Effector memory CD4-positive, alpha-beta T cell (primary cell): ENCODE measurements around the gene RHBDF1.
"Not testable (repeated sequence)": the region's sequence is repeated elsewhere in the genome, so short reads cannot be mapped to it uniquely, and the experiment has no call there.

Experiments used
- DNase-seq, 3 donors: peaks; one replicate each; pipeline ENCODE4 v3.0.0-alpha.2; 2020
- H3K27ac ChIP-seq: 2 replicates; pipeline ENCODE4 v1.7.0; 2013; ENCODE audit warnings: mild to moderate bottlenecking, low read length, moderate library complexity; ENCODE audit not compliant: insufficient read depth, poor library complexity, severe bottlenecking
- H3K27me3 ChIP-seq: replicated peaks from 2 replicates; pipeline ENCODE4 v1.7.0; 2013; ENCODE audit warnings: mild to moderate bottlenecking, low read length; ENCODE audit not compliant: insufficient read depth, control insufficient read depth, poor library complexity, severe bottlenecking
- H3K36me3 ChIP-seq: 2 replicates; pipeline ENCODE4 v1.7.0; 2013; ENCODE audit warnings: mild to moderate bottlenecking, low read length, moderate library complexity; ENCODE audit not compliant: control insufficient read depth, insufficient read depth
- H3K4me1 ChIP-seq: 2 replicates; pipeline ENCODE4 v1.7.0; 2013; ENCODE audit warnings: low read length, mild to moderate bottlenecking; ENCODE audit not compliant: control insufficient read depth, insufficient read depth, poor library complexity, severe bottlenecking
- H3K4me3 ChIP-seq: 2 replicates; pipeline ENCODE4 v1.7.0; 2013; ENCODE audit warnings: low read length, low read depth, mild to moderate bottlenecking; ENCODE audit not compliant: insufficient read depth, poor library complexity, severe bottlenecking
- H3K9me3 ChIP-seq: 2 replicates; pipeline ENCODE4 v1.7.0; 2013; ENCODE audit warnings: mild to moderate bottlenecking, low read length, moderate library complexity; ENCODE audit not compliant: control insufficient read depth

The RHBDF1 gene

DNA sequence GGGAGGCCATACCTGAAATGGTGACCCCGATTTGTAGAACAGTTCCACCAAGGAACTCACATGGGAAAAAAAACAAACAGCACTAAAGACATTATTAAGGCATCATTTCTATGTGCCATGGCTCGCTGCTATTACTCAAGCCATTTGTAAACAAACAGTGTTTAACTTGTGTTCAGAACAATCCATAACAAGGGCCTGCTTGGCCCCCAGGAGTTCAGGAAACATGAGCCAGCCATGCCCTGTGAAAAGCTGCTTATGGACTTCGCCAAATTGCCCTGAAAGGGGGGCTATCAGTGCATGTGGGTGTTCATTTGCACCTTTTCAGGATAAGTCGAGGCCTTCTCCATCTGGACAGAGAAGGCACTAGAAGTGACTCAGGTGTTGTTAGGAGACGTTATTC, 27.0 kb downstream of the RHBDF1 start:
- H3K27me3 ChIP-seq: no peaks in the 10 kb centered on the region
- H3K27ac ChIP-seq: no peak overlapping the region
- no peak for DNase-seq
- H3K4me1 ChIP-seq: no peaks in the 10 kb centered on the region
- H3K4me3 ChIP-seq: no peak overlapping the region
- no peaks in the 10 kb centered on the region for H3K9me3 ChIP-seq
- peaks cover 17% of the 10 kb centered on the region for H3K36me3 ChIP-seq

DNA sequence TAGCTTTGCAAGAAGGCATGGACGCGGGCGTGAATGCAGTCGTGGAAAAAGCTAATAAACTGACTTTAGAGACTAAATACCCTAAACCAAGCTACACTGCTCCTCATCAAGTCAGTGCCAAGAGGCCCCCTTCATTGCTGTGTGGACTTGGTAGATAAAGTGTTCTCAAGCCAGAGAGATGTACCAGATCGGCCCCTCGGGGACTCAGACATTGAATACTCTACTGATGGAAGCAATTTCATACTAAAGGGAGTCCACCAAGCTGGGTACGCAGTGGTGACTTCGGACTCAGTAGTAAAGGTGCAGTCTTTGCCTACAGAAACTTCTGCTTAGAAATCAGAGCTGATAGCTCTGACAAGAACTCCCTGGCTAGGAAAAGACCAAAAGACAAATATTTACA, 27.8 kb downstream of the RHBDF1 start:
- no peaks in the 10 kb centered on the region for H3K27me3 ChIP-seq
- H3K4me1 ChIP-seq: no peaks in the 10 kb centered on the region
- no peak for DNase-seq
- H3K4me3 ChIP-seq: no peak overlapping the region
- no peak overlapping the region for H3K27ac ChIP-seq
- peaks cover 16% of the 10 kb centered on the region for H3K36me3 ChIP-seq
- no peaks in the 10 kb centered on the region for H3K9me3 ChIP-seq

DNA sequence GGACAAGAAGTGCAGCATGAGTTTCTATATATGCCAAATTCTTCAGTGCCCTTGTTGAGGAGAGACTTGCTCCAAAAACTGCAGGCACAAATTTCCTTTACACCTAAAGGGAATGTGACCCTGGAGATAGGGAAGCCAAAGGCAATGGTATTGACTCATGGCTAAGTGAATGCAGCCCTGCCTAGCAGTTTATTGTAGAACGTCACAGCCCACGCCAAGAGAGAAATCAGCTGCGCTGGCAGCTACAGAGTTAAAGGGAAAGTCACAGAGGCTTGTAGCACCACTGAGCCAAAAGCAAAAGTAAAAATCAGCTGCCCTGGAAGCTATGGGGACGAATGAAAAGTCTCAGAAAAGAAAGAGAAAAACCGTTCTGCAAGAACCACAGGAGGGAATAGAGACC, 29.1 kb downstream of the RHBDF1 start:
- no peaks in the 10 kb centered on the region for H3K9me3 ChIP-seq
- no peaks in the 10 kb centered on the region for H3K27me3 ChIP-seq
- no peak overlapping the region for H3K4me3 ChIP-seq
- DNase-seq: no peak
- H3K36me3 ChIP-seq: peaks cover 15% of the 10 kb centered on the region
- H3K4me1 ChIP-seq: peaks cover 12% of the 10 kb centered on the region
- no peak overlapping the region for H3K27ac ChIP-seq

DNA sequence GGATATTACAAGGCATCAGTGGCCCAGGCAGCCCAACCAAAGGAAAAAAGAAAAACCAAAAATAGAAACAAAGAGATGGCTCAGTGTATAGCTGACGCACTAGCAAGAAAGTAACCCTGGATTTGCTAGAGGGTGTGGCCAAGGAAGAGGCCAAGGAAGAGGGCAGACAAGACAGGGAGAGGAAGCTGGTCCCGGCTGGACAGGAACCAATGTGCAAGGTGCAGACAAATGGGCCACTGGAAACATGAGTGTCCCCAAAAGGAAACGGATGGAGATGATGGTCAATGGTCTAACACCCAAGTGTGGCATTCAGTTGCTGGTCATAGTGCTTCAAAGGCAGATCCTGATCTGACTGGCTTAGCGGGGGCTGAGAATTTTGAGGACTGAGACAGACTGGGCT, 29.7 kb downstream of the RHBDF1 start:
- no peaks in the 10 kb centered on the region for H3K27me3 ChIP-seq
- peaks cover 13% of the 10 kb centered on the region for H3K4me1 ChIP-seq
- H3K36me3 ChIP-seq: peaks cover 12% of the 10 kb centered on the region
- no peak overlapping the region for H3K4me3 ChIP-seq
- DNase-seq: no peak
- H3K9me3 ChIP-seq: no peaks in the 10 kb centered on the region
- H3K27ac ChIP-seq: no peak overlapping the region

DNA sequence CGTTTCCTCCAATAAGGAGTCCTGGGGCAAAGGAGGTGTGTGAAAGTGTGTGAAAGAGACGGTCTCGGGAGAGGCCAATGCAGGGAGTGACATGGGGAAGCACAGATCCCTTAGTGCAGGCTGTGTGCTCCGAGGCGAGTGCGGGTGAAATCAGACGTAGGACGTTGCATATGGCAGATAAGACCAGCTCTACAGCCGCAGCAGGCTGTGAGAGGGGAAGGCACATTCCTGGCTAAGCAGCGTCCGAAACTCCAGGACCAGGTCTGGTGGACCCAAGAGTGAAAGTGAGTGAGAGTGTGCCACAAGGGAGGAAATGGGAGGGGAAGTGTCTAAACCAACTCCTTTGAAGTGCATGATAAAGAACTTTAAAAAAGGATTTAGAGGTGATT, 30.4 kb downstream of the RHBDF1 start:
- Histone ChIP-seq H3K9me3 (no peaks in the 10 kb centered on the region), H3K36me3 (peaks cover 15% of the 10 kb centered on the region)

GRCh38 chr16:41439-42068, 30.9 kb downstream of the RHBDF1 start:
- Histone ChIP-seq H3K9me3 (no peaks in the 10 kb centered on the region), H3K27ac (no peak overlapping the region), H3K4me1 (peaks cover 13% of the 10 kb centered on the region), H3K4me3 (no peak overlapping the region), H3K36me3 (peaks cover 15% of the 10 kb centered on the region), H3K27me3 (no peaks in the 10 kb centered on the region)
- DNase-seq: no peak

More for the DNA sequence above, 30.4 kb downstream of the RHBDF1 start:
- no peak overlapping the region for H3K27ac ChIP-seq
- H3K4me1 ChIP-seq: peaks cover 13% of the 10 kb centered on the region
- no peak overlapping the region for H3K4me3 ChIP-seq
- no peak for DNase-seq
- H3K27me3 ChIP-seq: no peaks in the 10 kb centered on the region

DNA sequence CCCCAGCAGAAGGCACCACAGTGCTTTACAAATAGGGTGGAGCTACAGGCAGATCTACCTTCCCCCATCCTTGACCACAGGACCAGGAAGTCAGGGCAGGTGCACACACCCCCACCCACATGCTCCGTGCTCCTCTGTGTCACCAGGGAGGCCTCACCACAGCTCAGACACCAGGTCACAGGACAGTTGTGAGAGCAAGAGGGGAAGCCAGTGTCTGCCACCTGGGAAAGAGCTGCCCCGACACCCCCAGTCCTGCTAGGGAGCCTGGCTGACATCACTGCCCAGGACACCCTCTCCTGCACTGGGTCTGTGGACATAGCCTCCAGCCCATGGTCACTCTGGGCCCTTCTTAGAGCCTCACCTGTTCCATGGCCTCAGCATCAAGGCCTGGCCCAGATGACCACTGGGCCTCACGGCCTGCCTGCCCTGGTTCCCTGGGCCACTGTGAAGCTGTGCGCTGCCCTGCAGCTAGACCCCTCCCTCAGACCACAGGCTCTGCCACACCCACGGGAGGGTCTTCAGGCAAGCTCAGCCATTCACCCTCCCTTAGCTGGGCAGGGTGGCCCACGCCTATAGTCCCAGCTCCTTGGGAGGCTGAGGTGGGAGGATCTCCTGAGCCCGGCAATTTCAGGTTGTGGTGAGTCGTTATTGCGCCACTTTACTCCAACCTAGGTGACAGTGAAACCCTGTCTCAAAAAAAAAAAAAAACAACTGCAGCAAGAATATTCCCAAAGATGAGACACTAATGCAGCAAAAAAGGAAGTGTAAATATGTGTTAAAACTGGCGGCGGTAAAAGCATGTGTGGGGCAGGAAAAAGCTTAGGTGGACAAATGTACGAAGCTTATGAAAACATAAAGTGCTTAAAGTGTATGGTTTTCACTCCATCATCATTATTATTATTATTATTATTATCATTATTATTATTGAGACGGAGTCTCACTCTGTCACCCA, 33.2 kb downstream of the RHBDF1 start:
- Histone ChIP-seq H3K27ac (peak overlapping the region; percentile 16), H3K27me3 (no peaks in the 10 kb centered on the region), H3K36me3 (peaks cover 4% of the 10 kb centered on the region), H3K4me1 (peaks cover 13% of the 10 kb centered on the region), H3K9me3 (no peaks in the 10 kb centered on the region), H3K4me3 (no peak overlapping the region)
- DNase-seq: peak; percentile 29 to 58 (median 51)

DNA sequence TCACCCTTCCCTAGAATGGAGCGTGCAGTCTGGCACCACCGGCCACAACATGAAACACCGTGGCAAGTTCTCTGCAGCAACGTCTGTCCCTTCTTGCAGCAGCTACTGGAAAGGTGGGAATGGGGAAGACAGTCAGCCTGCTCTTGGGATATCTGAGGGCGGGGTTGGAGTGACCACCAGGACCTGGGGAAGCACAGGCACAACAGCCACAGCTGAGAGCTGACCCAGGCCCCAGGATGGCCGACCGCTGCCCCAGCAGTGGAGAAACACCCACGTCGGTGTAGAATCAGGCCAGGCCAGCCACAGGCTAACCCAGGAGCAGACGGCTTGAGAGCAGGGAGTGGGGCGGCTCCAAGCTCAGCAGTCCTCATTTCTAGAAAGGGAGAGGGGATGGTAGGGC, 34.2 kb downstream of the RHBDF1 start:
- H3K27ac ChIP-seq, DNase-seq, H3K36me3 ChIP-seq, H3K4me3 ChIP-seq, H3K9me3 ChIP-seq, H3K27me3 ChIP-seq: not testable (repeated sequence)
- peaks cover 13% of the 10 kb centered on the region for H3K4me1 ChIP-seq

- Histone ChIP-seq H3K27me3 (no peaks in the 10 kb centered on the region), H3K36me3 (peaks cover 4% of the 10 kb centered on the region), H3K27ac (no peak overlapping the region), H3K4me1 (peaks cover 13% of the 10 kb centered on the region), H3K9me3 (no peaks in the 10 kb centered on the region), H3K4me3 (no peak overlapping the region)
- no peak for DNase-seq
These were observed 34.9 kb downstream of the RHBDF1 start for GRCh38 chr16:37511-37910.

DNA sequence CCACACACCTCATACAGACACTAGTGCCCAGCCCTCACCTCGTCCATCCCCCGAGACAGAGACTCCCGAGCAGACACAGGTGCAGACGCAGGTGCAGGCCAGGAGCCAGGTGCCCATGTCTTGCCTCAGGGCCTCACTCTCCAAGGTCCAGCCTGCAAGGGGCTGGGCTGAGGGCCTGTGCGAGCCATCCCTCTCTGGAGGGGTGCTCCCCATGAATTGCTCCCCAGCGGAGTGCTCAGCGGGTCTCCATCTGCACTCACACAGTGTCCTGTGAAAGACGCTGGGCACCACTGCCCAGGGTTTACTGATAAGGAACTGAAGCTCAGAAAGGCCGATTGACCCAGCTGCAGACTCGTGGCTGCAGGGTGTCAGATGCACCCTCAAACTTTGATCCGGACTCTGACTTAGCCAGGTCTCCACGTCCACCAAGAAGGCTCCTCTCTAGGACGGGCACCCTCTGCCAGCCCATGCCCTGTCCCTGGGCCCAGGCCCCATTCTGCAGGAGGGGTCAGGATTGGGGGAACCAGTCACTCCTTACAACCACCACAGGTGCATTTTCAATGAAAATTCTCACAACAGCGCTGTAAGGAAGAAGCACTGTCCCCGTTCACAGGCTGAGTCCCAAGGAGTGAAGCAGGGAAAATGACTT, 36.0 kb downstream of the RHBDF1 start:
- Histone ChIP-seq H3K27me3 (no peaks in the 10 kb centered on the region), H3K36me3 (peaks cover 4% of the 10 kb centered on the region), H3K9me3 (no peaks in the 10 kb centered on the region), H3K4me1 (peaks cover 13% of the 10 kb centered on the region), H3K27ac (no peak overlapping the region), H3K4me3 (no peak overlapping the region)
- no peak for DNase-seq
